Naive thymus-derived CD8-positive, alpha-beta T cell (primary cell): ENCODE results near the gene HSPB7. TPM values are rescaled to one million over a fixed set of nuclear protein-coding genes. Genes with fewer than 3 reads are reported as not detected.

Source experiments
- ATAC-seq, 2 donors: fragments of 150-1000 bp; cut with Tn5 transposase in 1 of 2; sonication (Bioruptor Pico), chemical (Tn5 transposase) in 1 of 2; 1 replicate in 1 of 2; 2 replicates in 1 of 2; pipeline ENCODE4 v1.10.0; 2021; ENCODE audit warnings: mild to moderate bottlenecking in 2 of 2, moderate library complexity in 2 of 2
- POLR2A ChIA-PET: fragments of 350-600 bp; sonication (Branson Sonifier 250); formaldehyde crosslinking; loops from one replicate; lab custom pipeline; 2021; ENCODE audit warnings: antibody characterized with exemption; lab: Charles Lee
- DNase-seq, 10 donors: peaks; one replicate each; pipeline versions ENCODE4 v3.0.0 to v3.0.0-alpha.2; 2020 to 2022
- H3K27ac Mint-ChIP-seq, 10 donors: one replicate each; pipeline ENCODE4 v1.8.0; 2020 to 2022; ENCODE audit warnings: mild to moderate bottlenecking in 10 of 10, mixed read lengths in 10 of 10, moderate library complexity in 4 of 10, inconsistent platforms in 1 of 10
- H3K27me3 Mint-ChIP-seq, 5 donors: one replicate each; pipeline ENCODE4 v1.8.0; 2021 to 2022; ENCODE audit warnings: mixed read lengths in 5 of 5
- H3K36me3 Mint-ChIP-seq, 3 donors: one replicate each; pipeline ENCODE4 v1.8.0; 2020 to 2022; ENCODE audit warnings: mixed read lengths in 3 of 3, mild to moderate bottlenecking in 2 of 3, inconsistent platforms in 1 of 3
- H3K4me1 Mint-ChIP-seq, 4 donors: one replicate each; pipeline ENCODE4 v1.8.0; 2021 to 2022; ENCODE audit warnings: mixed read lengths in 4 of 4
- H3K4me3 Mint-ChIP-seq, 10 donors: one replicate each; pipeline ENCODE4 v1.8.0; 2020 to 2022; ENCODE audit warnings: mild to moderate bottlenecking in 10 of 10, mixed read lengths in 10 of 10, moderate library complexity in 6 of 10, inconsistent platforms in 1 of 10
- H3K9me3 Mint-ChIP-seq, 9 donors: one replicate each; pipeline ENCODE4 v1.8.0; 2020 to 2022; ENCODE audit warnings: mixed read lengths in 9 of 9, mild to moderate bottlenecking in 3 of 9, inconsistent platforms in 1 of 9, moderate library complexity in 1 of 9
- polyA plus RNA-seq, 3 donors: library from polyadenylated mRNA; unstranded; fragments of 300-500 nt; fragmentation: Illumina TruSeq; gene quantifications; one replicate each; pipeline ENCODE4 v1.2.3, GENCODE V29; 2021
- total RNA-seq, 8 experiments: library from RNA in 2 of 8; stranded (reverse) in 2 of 8; gene quantifications; one replicate each; pipeline ENCODE4 v1.2.3 and lab custom pipeline; 2021 to 2026

Gene HSPB7
- total and polyA plus RNA-seq, 5 experiments from 2014 or later = not detected

- Mint-ChIP-seq H3K4me1 (peaks cover 22 to 46% (median 40%) of the 10 kb centered on the region in 4 donors), H3K27me3 (no peaks in the 10 kb centered on the region), H3K4me3 (peak overlapping the region; percentile 82 to 96 (median 88)), H3K36me3 (peaks cover 7 to 21% (median 10%) of the 10 kb centered on the region in 3 donors), H3K27ac (peak overlapping the region in 9 of 10 donors; percentile 51 to 94 (median 85)), H3K9me3 (no peaks in the 10 kb centered on the region)
- peak; percentile 73 to 79 for ATAC-seq
- peak in 6 of 10 donors; percentile 50 to 78 (median 69) for DNase-seq
- POLR2A ChIA-PET = interaction anchor here (0.5 to 2.9 kb wide), 7 partner anchors 25 to 184 kb away, joined by 3 to 16 read pairs (median 5); partner anchors contain the start of gene SPEN
These were observed 42.5 kb downstream of the HSPB7 start for GRCh38 chr1:15975358-15975804.

- peaks cover 22 to 49% (median 42%) of the 10 kb centered on the region in 4 donors for H3K4me1 Mint-ChIP-seq
- H3K36me3 Mint-ChIP-seq = peaks cover 7 to 26% (median 12%) of the 10 kb centered on the region in 3 donors
- H3K27me3 Mint-ChIP-seq = no peaks in the 10 kb centered on the region
- POLR2A ChIA-PET = interaction anchor here (1.3 to 2.9 kb wide), 4 partner anchors 25 to 141 kb away, joined by 5 to 16 read pairs (median 12); partner anchors contain the start of gene SPEN
- H3K9me3 Mint-ChIP-seq = no peaks in the 10 kb centered on the region
- ATAC-seq = no peak
- no peak for DNase-seq
- peak overlapping the region in 8 of 10 donors; percentile 37 to 94 (median 86) for H3K27ac Mint-ChIP-seq
- peak overlapping the region; percentile 82 to 96 (median 88) for H3K4me3 Mint-ChIP-seq
These were observed 43.0 kb downstream of the HSPB7 start for GRCh38 chr1:15974855-15975254.

GRCh38 chr1:15973772-15974171 is 44.1 kb downstream of the HSPB7 start:
- ATAC-seq (no peak), DNase-seq (no peak)
- peaks cover 22 to 51% (median 43%) of the 10 kb centered on the region in 4 donors for H3K4me1 Mint-ChIP-seq
- peaks cover 7 to 32% (median 14%) of the 10 kb centered on the region in 3 donors for H3K36me3 Mint-ChIP-seq
- peak overlapping the region in 4 of 10 donors; percentile 28 to 68 (median 42) for H3K27ac Mint-ChIP-seq
- H3K27me3 Mint-ChIP-seq = no peaks in the 10 kb centered on the region
- POLR2A ChIA-PET = no interaction called here
- H3K4me3 Mint-ChIP-seq = peak overlapping the region in 7 of 10 donors; percentile 3 to 60 (median 45)
- H3K9me3 Mint-ChIP-seq = no peaks in the 10 kb centered on the region

DNA sequence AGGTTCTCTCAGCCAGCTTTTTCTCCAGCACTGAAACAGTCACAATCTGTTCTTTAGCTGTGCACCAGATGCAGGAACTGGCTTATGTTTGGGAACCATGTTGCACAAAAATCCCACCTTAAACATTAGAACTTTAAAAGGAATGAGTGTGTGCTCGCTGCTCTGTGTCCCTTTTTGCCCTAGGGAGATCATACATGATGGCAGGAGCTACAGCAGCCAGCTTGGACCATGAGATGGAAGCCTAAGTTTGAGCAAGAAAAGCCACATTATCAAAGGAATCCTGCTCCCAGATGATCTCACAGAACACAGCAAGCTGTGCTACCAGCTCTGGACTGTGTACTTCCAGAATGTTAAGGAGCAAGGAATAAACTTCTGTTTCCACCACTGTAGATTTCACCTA is 45.4 kb downstream of the HSPB7 start:
- no peaks in the 10 kb centered on the region for H3K9me3 Mint-ChIP-seq
- H3K27ac Mint-ChIP-seq = no peak overlapping the region
- H3K4me1 Mint-ChIP-seq = peaks cover 29 to 63% (median 54%) of the 10 kb centered on the region in 4 donors
- POLR2A ChIA-PET = interaction anchor here (0.5 kb wide), 1 partner anchor 139 kb away, joined by 3 read pairs; no protein-coding TSS in a partner anchor
- H3K4me3 Mint-ChIP-seq = peak overlapping the region in 1 of 10 donors; percentile 24
- no peak for DNase-seq
- no peaks in the 10 kb centered on the region for H3K27me3 Mint-ChIP-seq
- H3K36me3 Mint-ChIP-seq = peaks cover 7 to 37% (median 17%) of the 10 kb centered on the region in 3 donors
- ATAC-seq = no peak

GRCh38 chr1:15970911-15971310 is 46.9 kb downstream of the HSPB7 start:
- DNase-seq (no peak), ATAC-seq (no peak)
- Mint-ChIP-seq H3K27me3 (no peaks in the 10 kb centered on the region), H3K27ac (peak overlapping the region in 1 of 10 donors; percentile 21), H3K4me3 (no peak overlapping the region), H3K36me3 (peaks cover 7 to 40% (median 17%) of the 10 kb centered on the region in 3 donors), H3K4me1 (peaks cover 31 to 67% (median 59%) of the 10 kb centered on the region in 4 donors), H3K9me3 (no peaks in the 10 kb centered on the region)
- POLR2A ChIA-PET = no interaction called here

GRCh38 chr1:15969321-15969880 is 48.4 kb downstream of the HSPB7 start:
- no peak overlapping the region for H3K4me3 Mint-ChIP-seq

GRCh38 chr1:15968172-15968571 is 49.7 kb downstream of the HSPB7 start:
- Mint-ChIP-seq H3K27ac (peak overlapping the region in 4 of 10 donors; percentile 19 to 83 (median 48)), H3K27me3 (no peaks in the 10 kb centered on the region), H3K4me3 (peak overlapping the region in 1 of 10 donors; percentile 8), H3K4me1 (peaks cover 36 to 73% (median 64%) of the 10 kb centered on the region in 4 donors), H3K9me3 (no peaks in the 10 kb centered on the region), H3K36me3 (peaks cover 7 to 52% (median 20%) of the 10 kb centered on the region in 3 donors)
- no peak for DNase-seq
- POLR2A ChIA-PET = no interaction called here
- ATAC-seq = no peak

More at GRCh38 chr1:15969321-15969880, 48.4 kb downstream of the HSPB7 start:
- Mint-ChIP-seq H3K27me3 (no peaks in the 10 kb centered on the region), H3K9me3 (no peaks in the 10 kb centered on the region), H3K4me1 (peaks cover 35 to 70% (median 61%) of the 10 kb centered on the region in 4 donors), H3K27ac (no peak overlapping the region), H3K36me3 (peaks cover 7 to 48% (median 20%) of the 10 kb centered on the region in 3 donors)
- ATAC-seq (no peak), DNase-seq (no peak)
- POLR2A ChIA-PET = no interaction called here

GRCh38 chr1:15966956-15967344 is 50.9 kb downstream of the HSPB7 start:
- DNase-seq (no peak), ATAC-seq (no peak)
- H3K27me3 Mint-ChIP-seq = no peaks in the 10 kb centered on the region
- peak overlapping the region in 6 of 10 donors; percentile 20 to 87 (median 67) for H3K27ac Mint-ChIP-seq
- H3K9me3 Mint-ChIP-seq = no peaks in the 10 kb centered on the region
- POLR2A ChIA-PET = no interaction called here
- peaks cover 31 to 72% (median 57%) of the 10 kb centered on the region in 4 donors for H3K4me1 Mint-ChIP-seq
- peak overlapping the region in 5 of 10 donors; percentile 18 to 69 (median 46) for H3K4me3 Mint-ChIP-seq
- H3K36me3 Mint-ChIP-seq = peaks cover under 1 to 48% (median 12%) of the 10 kb centered on the region in 3 donors

- H3K9me3 Mint-ChIP-seq = no peaks in the 10 kb centered on the region
- POLR2A ChIA-PET = interaction anchor here (0.6 to 1.0 kb wide), 2 partner anchors 9 to 121 kb away, joined by 3 read pairs; no protein-coding TSS in a partner anchor
- no peaks in the 10 kb centered on the region for H3K27me3 Mint-ChIP-seq
These were observed 51.5 kb downstream of the HSPB7 start for GRCh38 chr1:15966081-15966955.

GRCh38 chr1:15965228-15965767 is 52.5 kb downstream of the HSPB7 start:
- no peaks in the 10 kb centered on the region for H3K27me3 Mint-ChIP-seq
- peak overlapping the region; percentile 54 to 91 (median 83) for H3K27ac Mint-ChIP-seq
- H3K4me1 Mint-ChIP-seq = peaks cover 35 to 83% (median 60%) of the 10 kb centered on the region in 4 donors
- peaks cover 0 to 51% (median 10%) of the 10 kb centered on the region in 3 donors for H3K36me3 Mint-ChIP-seq
- POLR2A ChIA-PET = interaction anchor here (0.7 to 1.0 kb wide), 2 partner anchors 8 to 265 kb away, joined by 3 to 6 read pairs; no protein-coding TSS in a partner anchor
- DNase-seq = no peak
- H3K9me3 Mint-ChIP-seq = no peaks in the 10 kb centered on the region
- ATAC-seq = peak; percentile 20 to 26
- peak overlapping the region in 9 of 10 donors; percentile 66 to 84 (median 79) for H3K4me3 Mint-ChIP-seq

More at GRCh38 chr1:15966081-15966955, 51.5 kb downstream of the HSPB7 start:
- peak in 6 of 10 donors; percentile 16 to 54 (median 33) for DNase-seq
- Mint-ChIP-seq H3K4me3 (peak overlapping the region; percentile 34 to 84 (median 78)), H3K27ac (peak overlapping the region; percentile 49 to 91 (median 83)), H3K36me3 (peaks cover 0 to 51% (median 10%) of the 10 kb centered on the region in 3 donors), H3K4me1 (peaks cover 32 to 74% (median 57%) of the 10 kb centered on the region in 4 donors)
- peak; percentile 76 to 77 for ATAC-seq
